Activated naive CD8-positive, alpha-beta T cell treated with anti-CD3 and anti-CD28 coated beads, Interleukin-2, amount 10 ng/mL, durations not matched to agents 7 days and 5 days (primary cell): ENCODE results near the gene MT1M. TPM values are rescaled to one million over a fixed set of nuclear protein-coding genes. Genes with fewer than 3 reads are reported as not detected.

Source experiments
- ATAC-seq: fragments of 150-1000 bp; cut with Tn5 transposase; one replicate; pipeline ENCODE4 v1.10.0; 2021; ENCODE audit warnings: low read depth, moderate library complexity
- POLR2A ChIA-PET: fragments of 350-600 bp; sonication (Branson Sonifier 250); formaldehyde crosslinking; loops from one replicate; lab custom pipeline; 2021; ENCODE audit warnings: antibody characterized with exemption; lab: Charles Lee
- DNase-seq: peaks from one replicate; pipeline ENCODE4 v3.0.0; 2021
- H3K27ac Mint-ChIP-seq: one replicate; pipeline ENCODE4 v1.8.0; 2022; ENCODE audit warnings: mild to moderate bottlenecking, mixed read lengths
- H3K27me3 Mint-ChIP-seq: one replicate; pipeline ENCODE4 v1.8.0; 2022; ENCODE audit warnings: mild to moderate bottlenecking, moderate library complexity, mixed read lengths
- H3K36me3 Mint-ChIP-seq: one replicate; pipeline ENCODE4 v1.8.0; 2021; ENCODE audit warnings: mild to moderate bottlenecking, mixed read lengths
- H3K4me1 Mint-ChIP-seq: one replicate; pipeline ENCODE4 v1.8.0; 2021; ENCODE audit warnings: mixed read lengths
- H3K4me3 Mint-ChIP-seq: one replicate; pipeline ENCODE4 v1.8.0; 2022; ENCODE audit warnings: mild to moderate bottlenecking, moderate library complexity, mixed read lengths
- H3K9me3 Mint-ChIP-seq: one replicate; pipeline ENCODE4 v1.8.0; 2021; ENCODE audit warnings: mixed read lengths
- total RNA-seq, 2 experiments: library from RNA; stranded (reverse); gene quantifications; one replicate each; pipeline ENCODE4 v1.2.3, GENCODE V29; 2021

MT1M gene
- total RNA-seq, 2 experiments from 2014 or later: not detected

DNA sequence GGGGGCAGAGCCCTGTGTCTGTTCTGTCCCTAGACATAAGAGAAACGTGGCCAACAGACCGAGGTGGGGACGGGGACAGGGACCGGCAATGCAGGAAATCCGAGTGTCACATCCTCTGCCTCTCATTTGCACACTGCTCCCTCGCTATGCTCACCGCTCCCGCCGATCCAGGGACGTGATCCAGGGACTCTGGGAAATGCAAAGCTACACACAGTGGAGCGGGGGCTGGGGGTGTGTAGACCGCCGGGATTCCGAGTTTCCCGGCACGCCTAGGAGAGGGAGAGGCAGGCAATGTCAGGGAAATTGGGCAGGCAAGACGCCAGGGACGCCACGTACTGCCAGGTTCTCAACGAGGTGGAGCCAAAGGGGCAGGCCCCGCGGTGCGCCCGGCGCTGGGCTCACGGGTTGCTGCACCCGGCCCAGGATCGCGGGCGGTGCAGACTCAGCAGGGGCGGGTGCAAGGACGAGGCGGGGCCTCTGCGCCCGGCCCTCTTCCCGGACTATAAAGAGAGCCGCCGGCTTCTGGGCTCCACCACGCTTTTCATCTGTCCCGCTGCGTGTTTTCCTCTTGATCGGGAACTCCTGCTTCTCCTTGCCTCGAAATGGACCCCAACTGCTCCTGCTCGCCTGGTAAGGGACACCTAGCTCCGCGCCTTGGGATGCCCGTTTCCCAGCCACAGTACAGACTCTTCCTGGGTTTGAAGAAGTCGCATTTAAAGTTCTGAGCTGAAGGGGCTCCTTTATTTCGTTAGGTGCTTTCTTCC lies 49.7 kb downstream of the MT1M start, which contains the start of gene MT1X:
MT1X (plus strand) TSS at position 532 of the 764 bp plus-strand sequence; CDS start at position 603, 71 bp downstream.
- POLR2A ChIA-PET: interaction anchor here (0.8 to 2.8 kb wide), 17 partner anchors 8 to 76 kb away, joined by 3 to 28 read pairs (median 5); partner anchors contain the start of genes MT1E, MT1F, MT1G and MT1H
- H3K27ac Mint-ChIP-seq: peak within 1 kb of the TSS; percentile 95
- H3K4me3 Mint-ChIP-seq: peak within 1 kb of the TSS; percentile 97
- no peaks in the 10 kb centered on the region for H3K27me3 Mint-ChIP-seq
- peak; percentile 95 for DNase-seq
- peak; percentile 94 for ATAC-seq
- H3K36me3 Mint-ChIP-seq: peaks cover 6% of the 10 kb centered on the region
- H3K4me1 Mint-ChIP-seq: peaks cover 25% of the 10 kb centered on the region
- H3K9me3 Mint-ChIP-seq: peaks cover 3% of the 10 kb centered on the region

DNA sequence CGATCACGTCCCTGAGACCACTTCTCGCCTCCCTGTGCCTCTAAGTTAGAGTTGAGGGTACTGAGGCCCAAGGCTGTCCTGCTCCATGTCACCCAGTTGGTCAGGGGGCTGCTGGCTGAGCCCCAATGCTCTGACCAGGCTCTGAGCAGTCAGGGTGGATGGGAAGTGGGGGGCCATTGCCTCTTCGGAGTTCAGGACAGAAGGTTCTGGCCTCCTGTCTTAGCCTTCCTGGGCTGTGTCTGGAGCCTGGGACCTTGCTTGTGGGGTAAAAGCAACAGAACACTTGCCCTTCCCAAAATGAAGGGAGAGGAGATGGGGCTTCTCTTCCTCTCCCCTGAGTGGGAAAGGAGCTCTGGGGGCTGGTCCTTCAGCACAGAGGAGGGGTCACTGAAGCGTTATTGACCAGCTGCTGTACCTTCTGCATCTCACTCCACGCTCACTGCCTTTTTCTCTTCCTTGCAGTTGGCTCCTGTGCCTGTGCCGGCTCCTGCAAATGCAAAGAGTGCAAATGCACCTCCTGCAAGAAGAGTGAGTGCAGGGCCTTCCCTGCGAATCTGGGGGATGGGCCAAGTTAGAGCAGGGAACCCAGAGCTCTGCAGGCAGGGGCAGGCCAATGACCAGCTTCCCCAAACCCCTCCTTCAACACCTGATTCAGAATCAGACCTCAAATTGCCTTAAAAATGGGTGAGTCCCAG lies 50.4 kb downstream of the MT1M start:
- peaks cover 6% of the 10 kb centered on the region for H3K36me3 Mint-ChIP-seq
- H3K4me1 Mint-ChIP-seq: peaks cover 25% of the 10 kb centered on the region
- H3K27me3 Mint-ChIP-seq: no peaks in the 10 kb centered on the region
- DNase-seq (no peak), ATAC-seq (peak; percentile 4)
- peaks cover 3% of the 10 kb centered on the region for H3K9me3 Mint-ChIP-seq
- peak overlapping the region; percentile 97 for H3K4me3 Mint-ChIP-seq
- POLR2A ChIA-PET: interaction anchor here (0.8 to 2.8 kb wide), 17 partner anchors 8 to 76 kb away, joined by 3 to 28 read pairs (median 5); partner anchors contain the start of genes MT1E, MT1F, MT1G and MT1H
- H3K27ac Mint-ChIP-seq: peak overlapping the region; percentile 95

Other genes starting within 250 kb of the MT1M start
- 10 to 100 TPM; 50.0 to 55.5 TPM for gene AMFR, start 207.1 kb upstream of the MT1M start, total RNA-seq
- 100 to 1,000 TPM; 200 to 204 TPM for gene NUDT21, start 181.3 kb upstream of the MT1M start, total RNA-seq
- 10 to 100 TPM; 39.3 to 39.6 TPM for gene OGFOD1, start 181.1 kb upstream of the MT1M start, total RNA-seq
- 10 to 100 TPM; 38.2 to 41.5 TPM for gene BBS2, start 112.6 kb upstream of the MT1M start, total RNA-seq
- gene MT4, start 67.6 kb upstream of the MT1M start, total RNA-seq: not detected
- gene MT3, start 43.1 kb upstream of the MT1M start, total RNA-seq: 10 to 100 TPM; 15.5 to 16.3 TPM
- 100 to 1,000 TPM; 115 to 135 TPM for gene MT2A, start 24.1 kb upstream of the MT1M start, total RNA-seq
- 10 to 100 TPM; 32.6 to 36.4 TPM for gene MT1E, start 6.9 kb upstream of the MT1M start, total RNA-seq
- not detected for gene MT1A, start 6.0 kb downstream of the MT1M start, total RNA-seq
- gene MT1B, start 19.2 kb downstream of the MT1M start, total RNA-seq: not detected
- 10 to 100 TPM; 24.1 to 27.8 TPM for gene MT1F, start 25.3 kb downstream of the MT1M start, total RNA-seq
- 1 to 10 TPM; 4.0 to 5.0 TPM for gene MT1G, start 35.4 kb downstream of the MT1M start, total RNA-seq
- gene MT1H, start 37.2 kb downstream of the MT1M start, total RNA-seq: not detected
- 10 to 100 TPM; 35.0 to 35.4 TPM for gene MT1X, start 49.8 kb downstream of the MT1M start, total RNA-seq
- gene NUP93, start 97.5 kb downstream of the MT1M start, total RNA-seq: 10 to 100 TPM; 89.5 to 92.5 TPM
- gene SLC12A3, start 232.5 kb downstream of the MT1M start, total RNA-seq: not detected